BE2C (cell line): ENCODE results near the gene CHID1.

Experiments used
- DNase-seq: peaks from one replicate; pipeline ENCODE4 v3.0.0-alpha.2; 2020
- H3K27me3 ChIP-seq: fragments of 250-450 bp; sonication (Bioruptor Pico); 2 replicates; pipeline ENCODE4 v1.5.1; 2020; ENCODE audit warnings: mild to moderate bottlenecking
- H3K36me3 ChIP-seq: fragments of 250-450 bp; sonication (Bioruptor Pico); 2 replicates; pipeline ENCODE4 v1.5.1; 2020; ENCODE audit warnings: mild to moderate bottlenecking
- H3K4me1 ChIP-seq: fragments of 250-450 bp; sonication (Bioruptor Pico); 2 replicates; pipeline ENCODE4 v1.5.1; 2020
- H3K4me3 ChIP-seq: 2 replicates; pipeline ENCODE4 v1.5.1; 2011; ENCODE audit warnings: low read depth, low read length
- H3K9me3 ChIP-seq: fragments of 250-450 bp; sonication (Bioruptor Pico); 2 replicates; pipeline ENCODE4 v1.5.1; 2020
- CTCF ChIP-seq: IDR thresholded peaks from 2 replicates; pipeline ENCODE4 v1.5.1; 2012; ENCODE audit warnings: mild to moderate bottlenecking, low read depth, low read length

The CHID1 gene

GRCh38 chr11:842370-843002 lies 68.1 kb downstream of the CHID1 start, which contains the start of the genes POLR2L and TSPAN4:
TSS of gene POLR2L (minus strand) at chr11:842529. CDS start at chr11:842508, 21 bp downstream.
TSS of gene TSPAN4 (plus strand) at chr11:842852. CDS start at chr11:850305, 7,453 bp downstream.
- Histone ChIP-seq H3K9me3 (no peaks in the 10 kb centered on the region), H3K27me3 (no peaks in the 10 kb centered on the region), H3K4me1 (peaks cover 3% of the 10 kb centered on the region), H3K36me3 (peaks cover 16% of the 10 kb centered on the region), H3K4me3 (peak within 1 kb of the TSS; percentile 77)
- peak; percentile 84 for DNase-seq
- no peak for TF ChIP-seq CTCF

GRCh38 chr11:841981-842369 lies 68.6 kb downstream of the CHID1 start:
- H3K4me1 ChIP-seq, result peaks cover 3% of the 10 kb centered on the region
- H3K4me3 ChIP-seq, result peak overlapping the region; percentile 77
- TF ChIP-seq CTCF, result no peak
- DNase-seq, result no peak
- no peaks in the 10 kb centered on the region for H3K9me3 ChIP-seq
- H3K27me3 ChIP-seq, result no peaks in the 10 kb centered on the region
- H3K36me3 ChIP-seq, result peaks cover 16% of the 10 kb centered on the region

GRCh38 chr11:839875-840617 lies 70.6 kb downstream of the CHID1 start:
- Histone ChIP-seq H3K27me3 (no peaks in the 10 kb centered on the region), H3K4me1 (peaks cover 1% of the 10 kb centered on the region), H3K36me3 (peaks cover 16% of the 10 kb centered on the region), H3K4me3 (no peak overlapping the region), H3K9me3 (no peaks in the 10 kb centered on the region)
- no peak for DNase-seq
- peak; percentile 27; the same call in 1 of the 2 replicates for TF ChIP-seq CTCF

- H3K36me3 ChIP-seq, result peaks cover 16% of the 10 kb centered on the region
Measured at GRCh38 chr11:839280-839623, 71.4 kb downstream of the CHID1 start.

GRCh38 chr11:838441-839279 lies 72.0 kb downstream of the CHID1 start:
- no peaks in the 10 kb centered on the region for H3K9me3 ChIP-seq
- H3K27me3 ChIP-seq, result no peaks in the 10 kb centered on the region
- DNase-seq, result no peak
- H3K36me3 ChIP-seq, result peaks cover 16% of the 10 kb centered on the region
- no peaks in the 10 kb centered on the region for H3K4me1 ChIP-seq
- H3K4me3 ChIP-seq, result no peak overlapping the region
- TF ChIP-seq CTCF, result peak; percentile 23

More at GRCh38 chr11:839280-839623, 71.4 kb downstream of the CHID1 start:
- no peaks in the 10 kb centered on the region for H3K9me3 ChIP-seq
- H3K4me3 ChIP-seq, result no peak overlapping the region
- no peaks in the 10 kb centered on the region for H3K4me1 ChIP-seq
- TF ChIP-seq CTCF, result no peak
- DNase-seq, result no peak
- no peaks in the 10 kb centered on the region for H3K27me3 ChIP-seq
